GM21529 (cell line): ENCODE data around the gene SPRR2E.
"Not testable (repeated sequence)": the region's sequence is repeated elsewhere in the genome, so short reads cannot be mapped to it uniquely, and the experiment has no call there.

Source experiments
- ATAC-seq: cut with Tn5 transposase; IDR thresholded peaks from one replicate; pipeline ENCODE4 v1.9.1; 2021; ENCODE audit not compliant: unreplicated experiment

The SPRR2E gene

GRCh38 chr1:153070243-153070642, 24.1 kb downstream of the SPRR2E start:
- ATAC-seq = no peak

- ATAC-seq = no peak
These were observed 35.2 kb downstream of the SPRR2E start for GRCh38 chr1:153058826-153059784.

- ATAC-seq = no peak
These were observed 36.2 kb downstream of the SPRR2E start for GRCh38 chr1:153058154-153058553.

DNA sequence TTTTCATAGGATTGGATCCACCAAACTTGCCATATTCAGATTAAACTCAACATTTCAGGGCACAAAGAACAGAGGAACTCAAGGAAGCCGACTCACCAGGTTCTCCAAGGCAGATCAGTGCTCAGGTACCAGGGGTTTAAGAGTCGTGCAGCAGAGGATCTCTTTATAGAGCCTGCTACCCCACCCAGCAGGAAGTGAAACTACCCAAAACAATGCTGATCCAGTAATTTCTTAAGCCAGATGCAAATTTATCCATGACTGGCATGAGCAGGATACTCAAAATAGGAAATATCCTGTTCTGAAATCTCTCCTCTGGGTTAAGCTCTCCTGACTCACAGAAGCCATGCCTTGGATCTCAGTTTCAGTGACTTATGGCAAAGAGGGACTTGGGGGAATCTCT, 37.0 kb downstream of the SPRR2E start, which contains the start of gene SPRR2A:
TSS of gene SPRR2A (minus strand) at position 138 of the 400 bp plus-strand sequence. CDS start 777 bp downstream, outside the sequence.
- ATAC-seq = no peak

DNA sequence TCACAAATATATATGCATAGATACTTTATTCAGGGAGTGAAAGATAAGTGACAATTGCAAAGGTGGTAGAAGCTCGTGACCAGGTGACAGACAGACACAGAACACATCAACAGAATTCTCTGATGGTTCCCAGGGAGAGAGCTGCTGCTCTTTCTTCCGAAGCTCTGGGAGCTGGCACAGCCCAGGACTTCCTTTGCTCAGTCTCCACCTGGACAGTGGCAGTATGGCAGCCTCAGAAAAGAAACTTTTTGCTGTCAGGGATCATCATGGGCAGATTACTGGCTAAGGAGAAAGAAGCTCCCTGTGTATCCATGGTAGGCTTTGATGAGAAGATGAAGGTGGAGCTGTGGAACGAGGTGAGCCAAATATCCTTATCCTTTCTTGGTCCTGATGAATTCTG, 38.2 kb downstream of the SPRR2E start:
- not testable (repeated sequence) for ATAC-seq

DNA sequence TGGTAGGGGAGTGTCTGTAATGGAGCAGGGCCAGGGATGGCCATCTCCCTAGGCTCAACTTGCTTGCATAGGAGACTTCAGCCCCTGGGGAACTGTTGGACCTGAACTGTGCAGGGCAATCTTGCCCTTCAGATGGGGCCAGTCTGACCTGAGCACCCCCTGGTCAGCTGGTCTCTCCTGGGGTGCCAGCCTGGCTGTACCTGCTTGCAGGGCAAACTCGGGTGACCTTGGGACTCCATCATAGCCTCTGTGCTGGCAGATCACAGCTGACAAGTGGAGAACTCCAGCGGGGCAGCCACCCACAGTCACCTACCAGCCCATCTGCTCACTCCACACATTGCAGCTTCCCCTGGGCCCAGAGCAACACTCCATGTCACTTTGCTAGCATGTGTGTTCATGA, 45.1 kb downstream of the SPRR2E start:
- no peak for ATAC-seq
